ENCODE measurements around the gene SOX10. TPM values are rescaled to one million over a fixed set of nuclear protein-coding genes. Genes with fewer than 3 reads are reported as not detected.

The SOX10 gene
- total RNA-seq, 2 experiments from 2014 or later, result not detected

DNA sequence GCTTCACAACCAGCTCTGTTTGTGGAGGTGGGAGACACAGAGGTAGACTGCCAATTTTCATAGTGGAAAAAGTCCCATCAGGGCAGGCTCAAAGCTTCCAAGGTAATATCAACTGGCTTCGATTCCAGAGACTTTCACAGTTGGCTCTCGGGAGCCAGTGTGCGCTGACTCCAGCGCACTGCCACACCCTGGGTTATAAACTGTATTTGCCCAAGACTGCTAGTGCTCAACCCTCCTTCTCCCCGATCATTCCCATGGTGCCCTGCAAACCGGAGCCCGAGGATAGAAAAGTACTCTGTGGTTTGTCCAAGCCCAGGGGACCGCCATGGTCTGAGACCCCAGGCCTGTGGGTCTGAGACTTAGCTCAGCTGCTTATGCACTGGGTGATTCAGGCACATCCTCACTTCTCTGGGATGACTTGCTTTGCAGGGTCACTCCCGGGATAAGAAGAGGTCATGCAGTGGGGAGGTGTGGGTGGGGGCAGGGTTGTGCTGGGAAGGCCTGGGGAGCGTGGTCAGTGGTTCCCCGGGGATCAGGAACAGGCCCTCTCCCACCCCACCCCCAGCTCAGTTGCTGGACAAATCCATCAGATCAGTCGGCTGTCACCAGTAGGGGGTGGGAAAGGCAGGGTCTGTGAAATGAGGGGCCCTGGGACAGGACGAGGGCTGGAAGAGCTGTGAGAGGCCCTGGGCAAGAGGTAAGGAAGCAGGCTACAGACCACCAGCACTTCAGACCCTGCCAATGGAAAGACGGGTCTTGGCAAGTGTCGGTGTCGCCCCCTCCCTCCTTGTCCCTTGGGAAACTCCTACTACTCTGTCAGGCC, 46.2 kb upstream of the SOX10 start:
- H4K20me1 ChIP-seq (ENCODE audit: insufficient read depth, low read length), result no peaks in the 10 kb centered on the region
- H3K27ac ChIP-seq (ENCODE audit: low read depth, low read length, poor library complexity, severe bottlenecking), result no peak overlapping the region
- no peak for DNase-seq (ENCODE audit: low spot score)
- intact Hi-C loops (cut with micrococcal nuclease; ENCODE audit: unreplicated experiment), result no loop called here
- TF ChIP-seq, protein P1, sequence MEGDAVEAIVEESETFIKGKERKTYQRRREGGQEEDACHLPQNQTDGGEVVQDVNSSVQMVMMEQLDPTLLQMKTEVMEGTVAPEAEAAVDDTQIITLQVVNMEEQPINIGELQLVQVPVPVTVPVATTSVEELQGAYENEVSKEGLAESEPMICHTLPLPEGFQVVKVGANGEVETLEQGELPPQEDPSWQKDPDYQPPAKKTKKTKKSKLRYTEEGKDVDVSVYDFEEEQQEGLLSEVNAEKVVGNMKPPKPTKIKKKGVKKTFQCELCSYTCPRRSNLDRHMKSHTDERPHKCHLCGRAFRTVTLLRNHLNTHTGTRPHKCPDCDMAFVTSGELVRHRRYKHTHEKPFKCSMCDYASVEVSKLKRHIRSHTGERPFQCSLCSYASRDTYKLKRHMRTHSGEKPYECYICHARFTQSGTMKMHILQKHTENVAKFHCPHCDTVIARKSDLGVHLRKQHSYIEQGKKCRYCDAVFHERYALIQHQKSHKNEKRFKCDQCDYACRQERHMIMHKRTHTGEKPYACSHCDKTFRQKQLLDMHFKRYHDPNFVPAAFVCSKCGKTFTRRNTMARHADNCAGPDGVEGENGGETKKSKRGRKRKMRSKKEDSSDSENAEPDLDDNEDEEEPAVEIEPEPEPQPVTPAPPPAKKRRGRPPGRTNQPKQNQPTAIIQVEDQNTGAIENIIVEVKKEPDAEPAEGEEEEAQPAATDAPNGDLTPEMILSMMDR (conservative IDR thresholded peaks at IDR 0.05; ENCODE audit: low read length), result no peak
- TF ChIP-seq EZH2phosphoT487 (IDR thresholded peaks at IDR 0.05; ENCODE audit: borderline replicate concordance, low read depth, low read length), result no peak
- no peaks in the 10 kb centered on the region for H3K9me2 ChIP-seq (ENCODE audit: insufficient read depth, low read length)
- H3K9me3 ChIP-seq (ENCODE audit: low read length), result no peaks in the 10 kb centered on the region
- ChIA-PET POLR2A (no interaction called here), CTCF (ENCODE audit: unreplicated experiment) (no interaction called here)
- H3K4me3 ChIP-seq (ENCODE audit: low read depth, low read length, poor library complexity, severe bottlenecking), result no peak overlapping the region
- no TSS peak for BruUV-seq (replicated peaks)
- H2AFZ ChIP-seq (ENCODE audit: low read length), result no peak overlapping the region
- H3K36me3 ChIP-seq (ENCODE audit: insufficient read depth, low read length), result no peaks in the 10 kb centered on the region
- H3K79me2 ChIP-seq (ENCODE audit: insufficient read depth, low read depth, low read length), result no peaks in the 10 kb centered on the region
- H3K4me1 ChIP-seq (ENCODE audit: insufficient read depth, low read length, poor library complexity, severe bottlenecking), result peaks cover 12% of the 10 kb centered on the region
- no peak overlapping the region for H3K4me2 ChIP-seq (ENCODE audit: low read length)

GRCh38 chr22:38029901-38030300, 45.5 kb upstream of the SOX10 start:
- Histone ChIP-seq H3K9me3 (ENCODE audit: low read length) (no peaks in the 10 kb centered on the region), H3K4me3 (ENCODE audit: low read depth, low read length, poor library complexity, severe bottlenecking) (no peak overlapping the region), H3K9me2 (ENCODE audit: insufficient read depth, low read length) (no peaks in the 10 kb centered on the region), H4K20me1 (ENCODE audit: insufficient read depth, low read length) (no peaks in the 10 kb centered on the region), H3K36me3 (ENCODE audit: insufficient read depth, low read length) (no peaks in the 10 kb centered on the region), H3K4me1 (ENCODE audit: insufficient read depth, low read length, poor library complexity, severe bottlenecking) (peaks cover 8% of the 10 kb centered on the region), H3K4me2 (ENCODE audit: low read length) (no peak overlapping the region), H2AFZ (ENCODE audit: low read length) (no peak overlapping the region), H3K27ac (ENCODE audit: low read depth, low read length, poor library complexity, severe bottlenecking) (no peak overlapping the region), H3K79me2 (ENCODE audit: insufficient read depth, low read depth, low read length) (no peaks in the 10 kb centered on the region)
- ChIA-PET CTCF (ENCODE audit: unreplicated experiment) (no interaction called here), POLR2A (interaction anchor here (0.6 kb wide), 1 partner anchor 75 kb away, joined by 4 read pairs; no protein-coding TSS in a partner anchor)
- no peak for TF ChIP-seq EZH2phosphoT487 (IDR thresholded peaks at IDR 0.05; ENCODE audit: borderline replicate concordance, low read depth, low read length)
- TF ChIP-seq, protein P1 (conservative IDR thresholded peaks at IDR 0.05; ENCODE audit: low read length), result no peak
- DNase-seq (ENCODE audit: low spot score), result no peak
- BruUV-seq (replicated peaks), result no TSS peak
- intact Hi-C loops (cut with micrococcal nuclease; ENCODE audit: unreplicated experiment), result no loop called here

- BruUV-seq (replicated peaks), result no TSS peak
Measured at GRCh38 chr22:38029370-38029769, 45.0 kb upstream of the SOX10 start.

More at GRCh38 chr22:38029370-38029769, 45.0 kb upstream of the SOX10 start:
- ChIA-PET CTCF (ENCODE audit: unreplicated experiment) (interaction anchor here (0.6 kb wide), 1 partner anchor 70 kb away, joined by 3 read pairs; no protein-coding TSS in a partner anchor), POLR2A (interaction anchor here (0.6 kb wide), 1 partner anchor 75 kb away, joined by 4 read pairs; no protein-coding TSS in a partner anchor)
- intact Hi-C loops (cut with micrococcal nuclease; ENCODE audit: unreplicated experiment), result no loop called here
- H3K9me3 ChIP-seq (ENCODE audit: low read length), result no peaks in the 10 kb centered on the region
- no peaks in the 10 kb centered on the region for H3K9me2 ChIP-seq (ENCODE audit: insufficient read depth, low read length)
- no peaks in the 10 kb centered on the region for H4K20me1 ChIP-seq (ENCODE audit: insufficient read depth, low read length)
- H3K36me3 ChIP-seq (ENCODE audit: insufficient read depth, low read length), result no peaks in the 10 kb centered on the region
- H3K4me3 ChIP-seq (ENCODE audit: low read depth, low read length, poor library complexity, severe bottlenecking), result no peak overlapping the region
- H2AFZ ChIP-seq (ENCODE audit: low read length), result no peak overlapping the region
- peaks cover 4% of the 10 kb centered on the region for H3K4me1 ChIP-seq (ENCODE audit: insufficient read depth, low read length, poor library complexity, severe bottlenecking)
- H3K4me2 ChIP-seq (ENCODE audit: low read length), result no peak overlapping the region
- H3K79me2 ChIP-seq (ENCODE audit: insufficient read depth, low read depth, low read length), result no peaks in the 10 kb centered on the region
- TF ChIP-seq, protein P1 (conservative IDR thresholded peaks at IDR 0.05; ENCODE audit: low read length), result no peak
- no peak for TF ChIP-seq EZH2phosphoT487 (IDR thresholded peaks at IDR 0.05; ENCODE audit: borderline replicate concordance, low read depth, low read length)
- H3K27ac ChIP-seq (ENCODE audit: low read depth, low read length, poor library complexity, severe bottlenecking), result no peak overlapping the region
- no peak for DNase-seq (ENCODE audit: low spot score)

Data from OCI-LY7 (cell line).